GM12878 (cell line): ENCODE measurements around the gene MPV17. TPM values are rescaled to one million over a fixed set of nuclear protein-coding genes. Genes with fewer than 3 reads are reported as not detected.

ENCODE experiments used
- ATAC-seq: fragments of 200-7000 bp; cut with Tn5 transposase; 3 replicates; pipeline ENCODE4 v1.9.1; 2020; ENCODE audit warnings: mild to moderate bottlenecking, moderate library complexity
- BruUV-seq: library from RNA; stranded (reverse); fragments of 400-500 nt; replicated peaks from 2 replicates; lab custom pipeline; 2021; lab: Mats Ljungman, UMichigan
- CTCF ChIA-PET: fragments of 300-600 bp; sonication (Branson Sonifier 250); formaldehyde crosslinking; extraction: SDS; loops from one replicate; lab custom pipeline; 2021; ENCODE audit warnings: inconsistent platforms; lab: Yijun Ruan, JAX
- POLR2A ChIA-PET: fragments of 350-600 bp; formaldehyde crosslinking; extraction: SDS; loops from one replicate; lab custom pipeline; 2021; ENCODE audit warnings: inconsistent platforms; lab: Charles Lee
- RAD21 ChIA-PET: fragments of 300-600 bp; sonication (Branson Sonifier 250); formaldehyde crosslinking; loops from one replicate; lab custom pipeline; 2023; ENCODE audit warnings: antibody characterized with exemption; ENCODE audit not compliant: unreplicated experiment; lab: Charles Lee
- SMC1A ChIA-PET: fragments of 300-600 bp; sonication (Branson Sonifier 250); formaldehyde crosslinking; loops from one replicate; lab custom pipeline; 2023; ENCODE audit not compliant: unreplicated experiment, uncharacterized antibody; lab: Charles Lee
- DNase-seq: peaks from one replicate; pipeline ENCODE4 v3.0.0-alpha.2; 2011; ENCODE audit warnings: low read depth, low spot score
- FAIRE-seq: peaks from 3 replicates; lab custom pipeline; 2011; peaks lifted over from hg19 to GRCh38; lab: Jason Lieb, UNC
- H2AFZ ChIP-seq: 2 replicates; pipeline ENCODE4 v1.6.0; 2011; ENCODE audit warnings: low read depth, low read length, control low read depth; ENCODE audit not compliant: control insufficient read depth
- H3K27ac ChIP-seq: 2 replicates; pipeline ENCODE4 v1.5.1; 2011; ENCODE audit warnings: control low read depth; ENCODE audit not compliant: control insufficient read depth, insufficient read depth
- H3K27me3 ChIP-seq, 2 experiments: replicated peaks in 1 of 2; 2 replicates each; pipeline versions ENCODE4 v1.6.0 to v1.6.1; 2011; ENCODE audit warnings: low read length in 1 of 2; ENCODE audit not compliant: control insufficient read depth in 2 of 2, insufficient read depth in 2 of 2
- H3K36me3 ChIP-seq, 2 experiments: 2 replicates each; pipeline ENCODE4 v1.5.1; 2011; ENCODE audit warnings: low read length in 1 of 2; ENCODE audit not compliant: control insufficient read depth in 2 of 2, insufficient read depth in 2 of 2
- H3K4me1 ChIP-seq: 2 replicates; pipeline ENCODE4 v1.6.1; 2011; ENCODE audit warnings: mild to moderate bottlenecking, low read length, moderate library complexity, mixed read lengths; ENCODE audit not compliant: control insufficient read depth, insufficient read depth
- H3K4me2 ChIP-seq: 2 replicates; pipeline ENCODE4 v1.6.0; 2011; ENCODE audit warnings: control low read depth; ENCODE audit not compliant: control insufficient read depth, insufficient read depth
- H3K4me3 ChIP-seq: fragments of 200-600 bp; sonication (generic); 2 replicates; pipeline ENCODE4 v1.5.1; 2016
- H3K79me2 ChIP-seq: 2 replicates; pipeline ENCODE4 v1.6.0; 2011; ENCODE audit warnings: low read length; ENCODE audit not compliant: control insufficient read depth, insufficient read depth
- H3K9ac ChIP-seq: 2 replicates; pipeline ENCODE4 v1.8.0; 2011; ENCODE audit warnings: low read length, control low read depth, mixed read lengths; ENCODE audit not compliant: control insufficient read depth, insufficient read depth
- H3K9me3 ChIP-seq: replicated peaks from 3 replicates; pipeline ENCODE4 v1.5.1; 2011; ENCODE audit warnings: mild to moderate bottlenecking, low read length; ENCODE audit not compliant: control insufficient read depth, insufficient read depth
- H4K20me1 ChIP-seq: 2 replicates; pipeline ENCODE4 v1.6.0; 2011; ENCODE audit not compliant: control insufficient read depth, insufficient read depth
- ATF7 ChIP-seq: fragments of 450-650 bp; IDR thresholded peaks from 2 replicates; pipeline ENCODE4 v1.6.1; 2016; ENCODE audit warnings: low read depth, mild to moderate bottlenecking
- CEBPZ ChIP-seq: fragments of 150-350 bp; IDR thresholded peaks from 2 replicates; pipeline ENCODE4 v1.6.1; 2016; ENCODE audit warnings: low read depth, low read length
- ETV6 ChIP-seq, 2 experiments: fragments of 450-650 bp in 1 of 2; IDR thresholded peaks in 1 of 2; conservative IDR thresholded peaks in 1 of 2; 2 replicates each; pipeline ENCODE4 v1.6.1; 2014; ENCODE audit warnings: antibody characterized with exemption in 1 of 2, borderline replicate concordance in 1 of 2, low read depth in 1 of 2, mild to moderate bottlenecking in 1 of 2, moderate library complexity in 1 of 2
- HSF1 ChIP-seq: fragments of 150-350 bp; IDR thresholded peaks from 2 replicates; pipeline ENCODE4 v1.6.1; 2014; ENCODE audit warnings: mild to moderate bottlenecking, low read depth, low read length
- NRF1 ChIP-seq: conservative IDR thresholded peaks from 2 replicates; pipeline ENCODE4 v1.6.1; 2011; ENCODE audit warnings: mild to moderate bottlenecking, low read depth, low read length, improper control_type of control experiment
- RFX5 ChIP-seq: IDR thresholded peaks from 2 replicates; pipeline ENCODE4 v1.6.1; 2011; ENCODE audit warnings: low read depth, low read length, improper control_type of control experiment
- SIX5 ChIP-seq: IDR thresholded peaks from 2 replicates; pipeline ENCODE4 v1.6.1; 2011; ENCODE audit warnings: mild to moderate bottlenecking, low read depth, low read length, moderate library complexity; ENCODE audit not compliant: severe bottlenecking
- TCF12 ChIP-seq: IDR thresholded peaks from 2 replicates; pipeline ENCODE4 v1.6.1; 2011; ENCODE audit warnings: low read depth, mild to moderate bottlenecking, low read length
- TCF7 ChIP-seq: IDR thresholded peaks from 2 replicates; pipeline ENCODE4 v1.6.1; 2014; ENCODE audit warnings: antibody characterized with exemption, borderline replicate concordance
- ZNF384 ChIP-seq: IDR thresholded peaks from 2 replicates; pipeline ENCODE4 v1.6.1; 2012; ENCODE audit warnings: low read depth, mild to moderate bottlenecking, low read length, improper control_type of control experiment, borderline replicate concordance
- WGBS: methylation state at CpG from one replicate; pipeline ENCODE4 v1.1.6; 2016; ENCODE audit warnings: low lambda C conversion rate; ENCODE audit not compliant: insufficient replicate concordance, insufficient coverage; ENCODE audit errors: missing lambda C conversion rate; 5-methylcytosine and 5-hydroxymethylcytosine counted together
- in situ Hi-C: fragments of 300-500 bp; cut with MboI; formaldehyde crosslinking; loops from 9 replicates; pipeline ENCODE4 v1.14.3; 2018; ENCODE audit warnings: mixed read lengths
- intact Hi-C: fragments of 100-400 bp; cut with micrococcal nuclease; formaldehyde crosslinking; loops from one replicate; pipeline ENCODE4 v1.14.2; 2022; ENCODE audit not compliant: unreplicated experiment
- polyA plus RNA-seq, 11 experiments: library from polyadenylated mRNA; depleted of rRNA in 4 of 11; unstranded in 6 of 11; stranded (reverse) in 5 of 11; fragments of >200 nt; fragmentation: Nextera tagmentation in 4 of 11; fragmentation: Illumina TruSeq in 1 of 11; extraction: Ambion mirVana in 4 of 11; extraction: Trizol in 1 of 11; gene quantifications; 1 replicate in 1 of 11; 2 replicates in 10 of 11; pipeline versions ENCODE4 v1.2.1 to v1.2.3, GENCODE V29; 2011 to 2016; ENCODE audit warnings: inconsistent platforms in 2 of 11, missing spikeins in 2 of 11, low read depth in 1 of 11
- total RNA-seq, 4 experiments: library from RNA; depleted of rRNA in 3 of 4; stranded (reverse); fragments of >200 nt in 3 of 4; fragmentation: Illumina TruSeq in 1 of 4; extraction: Trizol in 1 of 4; gene quantifications; 2 replicates each; pipeline versions ENCODE4 v1.2.1 to v1.2.3, GENCODE V29; 2013 to 2021

MPV17 gene
- total and polyA plus RNA-seq, 10 of the 15 experiments (the other 5 are each of a cell fraction or from before 2014, with no cell fraction given), result 63.4 to 143 (median 89.0) TPM

GRCh38 chr2:27306136-27306535 lies 16.8 kb downstream of the MPV17 start (continued):
- TF ChIP-seq HSF1, result no peak
- no peak for TF ChIP-seq TCF7

- WGBS, result 85% methylated on average over 16 of the region's 16 CpGs
- Histone ChIP-seq H3K27ac (no peak overlapping the region), H3K4me3 (no peak overlapping the region), H3K9me3 (no peaks in the 10 kb centered on the region; the same call in 2 of the 3 replicates), H3K27me3 (no peaks in the 10 kb centered on the region; a peak in 1 of 4 replicates), H3K9ac (no peak overlapping the region), H3K79me2 (no peaks in the 10 kb centered on the region), H3K36me3 (no peaks in the 10 kb centered on the region), H3K4me1 (no peaks in the 10 kb centered on the region), H4K20me1 (no peaks in the 10 kb centered on the region), H3K4me2 (no peak overlapping the region), H2AFZ (no peak overlapping the region)
- in situ Hi-C loops, result no loop called here
- ChIA-PET SMC1A (no interaction called here), CTCF (interaction anchor here (0.6 to 1.4 kb wide), 2 partner anchors 26 to 197 kb away, joined by 3 read pairs; no protein-coding TSS in a partner anchor), POLR2A (no interaction called here), RAD21 (no interaction called here)
- intact Hi-C loops, result no loop called here
- TF ChIP-seq RFX5 (no peak), TCF7 (no peak), NRF1 (no peak), ZNF384 (no peak), SIX5 (no peak), TCF12 (no peak), ATF7 (no peak), ETV6 (conservative IDR thresholded peaks at IDR 0.05 in 1 of 2, IDR thresholded peaks at IDR 0.05 in 1 of 2; ENCODE audit: borderline replicate concordance in 1 of 2, low read depth in 1 of 2) (no peak), CEBPZ (no peak)
- no TSS peak for BruUV-seq
- ATAC-seq, result no peak
- no peak for FAIRE-seq
- no peak for DNase-seq
Observed at GRCh38 chr2:27305516-27305915, 17.4 kb downstream of the MPV17 start.
